ENCODE measurements around the gene GPX3. TPM values are rescaled to one million over a fixed set of nuclear protein-coding genes. Genes with fewer than 3 reads are reported as not detected.

GPX3 gene
- total RNA-seq, 6 experiments from 2014 or later, result 192 to 869 (median 343) TPM

DNA sequence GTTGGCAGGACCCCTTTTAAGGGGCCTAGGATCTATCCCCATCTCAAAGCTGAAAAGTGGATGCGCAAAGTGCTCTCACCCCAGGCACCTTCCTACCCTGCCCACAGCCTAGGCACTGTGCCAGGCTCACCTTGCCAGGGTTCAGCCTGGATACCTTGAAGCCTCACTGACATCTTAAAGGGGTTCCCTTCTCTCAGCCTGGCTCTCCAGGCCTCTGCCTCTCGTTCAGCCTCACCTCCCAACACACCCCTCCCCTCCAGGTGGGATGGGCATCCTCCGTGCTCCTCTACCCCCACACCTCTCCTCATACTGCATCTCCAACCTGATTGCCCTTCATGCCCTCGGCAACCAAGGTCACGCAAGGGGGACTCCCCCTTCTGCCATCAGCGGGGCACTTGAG is 34.9 kb downstream of the GPX3 start:
- no peak overlapping the region for H3K4me3 ChIP-seq
- DNase-seq (no peak), ATAC-seq (no peak)
- H3K36me3 ChIP-seq, result peaks cover 0 to 51% (median 31%) of the 10 kb centered on the region in 4 donors
- H3K4me1 ChIP-seq, result peaks cover 0 to 12% (median 5%) of the 10 kb centered on the region in 4 donors
- H3K27ac ChIP-seq, result no peak overlapping the region
- H3K27me3 ChIP-seq, result no peaks in the 10 kb centered on the region
- intact Hi-C loops (cut with DNase I), result no loop called here
- TF ChIP-seq POLR2A (IDR thresholded peaks at IDR 0.05), result no peak
- TF ChIP-seq, protein P1, sequence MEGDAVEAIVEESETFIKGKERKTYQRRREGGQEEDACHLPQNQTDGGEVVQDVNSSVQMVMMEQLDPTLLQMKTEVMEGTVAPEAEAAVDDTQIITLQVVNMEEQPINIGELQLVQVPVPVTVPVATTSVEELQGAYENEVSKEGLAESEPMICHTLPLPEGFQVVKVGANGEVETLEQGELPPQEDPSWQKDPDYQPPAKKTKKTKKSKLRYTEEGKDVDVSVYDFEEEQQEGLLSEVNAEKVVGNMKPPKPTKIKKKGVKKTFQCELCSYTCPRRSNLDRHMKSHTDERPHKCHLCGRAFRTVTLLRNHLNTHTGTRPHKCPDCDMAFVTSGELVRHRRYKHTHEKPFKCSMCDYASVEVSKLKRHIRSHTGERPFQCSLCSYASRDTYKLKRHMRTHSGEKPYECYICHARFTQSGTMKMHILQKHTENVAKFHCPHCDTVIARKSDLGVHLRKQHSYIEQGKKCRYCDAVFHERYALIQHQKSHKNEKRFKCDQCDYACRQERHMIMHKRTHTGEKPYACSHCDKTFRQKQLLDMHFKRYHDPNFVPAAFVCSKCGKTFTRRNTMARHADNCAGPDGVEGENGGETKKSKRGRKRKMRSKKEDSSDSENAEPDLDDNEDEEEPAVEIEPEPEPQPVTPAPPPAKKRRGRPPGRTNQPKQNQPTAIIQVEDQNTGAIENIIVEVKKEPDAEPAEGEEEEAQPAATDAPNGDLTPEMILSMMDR (IDR thresholded peaks at IDR 0.05), result no peak
- H3K9me3 ChIP-seq, result no peaks in the 10 kb centered on the region
- 88% methylated on average over 5 of the region's 6 CpGs for WGBS (ENCODE audit: insufficient coverage, low coverage, low lambda C conversion rate, missing lambda C conversion rate)

DNA sequence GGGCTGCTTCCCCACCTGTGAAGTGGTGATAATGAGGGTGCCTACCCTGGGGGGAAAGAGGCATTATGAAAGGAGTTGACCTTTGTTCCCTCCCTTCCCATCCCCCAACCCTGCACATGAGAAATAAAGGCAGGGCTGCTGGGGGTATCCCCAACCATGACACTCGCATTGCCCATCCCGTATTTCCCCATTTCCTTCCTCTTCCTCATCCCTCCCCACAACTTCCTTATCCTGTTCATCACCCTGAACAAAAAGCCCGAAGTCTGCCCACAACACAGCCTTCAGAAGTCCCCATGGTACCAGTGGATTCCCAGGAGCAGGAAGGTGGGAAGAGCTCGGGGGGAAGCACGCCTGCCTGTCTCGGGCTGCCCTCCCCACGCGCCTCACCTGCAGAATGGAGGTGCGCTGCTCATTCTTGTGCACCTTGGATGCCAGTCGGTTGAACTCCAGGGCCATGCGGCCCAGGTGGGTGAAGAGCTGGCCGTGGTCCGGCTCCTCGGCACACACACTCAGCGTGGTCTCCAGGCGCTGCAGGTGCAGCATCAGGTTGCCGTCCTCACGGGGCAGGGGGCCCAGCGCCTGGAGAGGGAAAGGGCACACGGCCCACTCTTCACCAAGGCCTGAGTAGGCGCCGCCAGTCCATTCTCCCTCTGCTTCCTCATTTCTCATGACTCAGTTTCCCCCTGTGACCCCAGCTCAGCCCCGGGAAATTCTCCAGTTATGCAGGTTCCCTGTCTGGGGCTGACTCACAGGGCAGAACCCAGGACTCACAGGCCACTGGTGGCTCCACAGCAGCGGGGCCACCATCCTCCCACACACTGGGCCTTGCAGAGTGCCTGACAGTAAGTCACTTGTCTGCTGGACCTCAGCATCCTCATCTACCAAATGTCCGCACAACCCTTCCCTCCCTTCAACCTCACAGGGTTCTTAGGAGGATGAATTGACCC is 36.3 kb downstream of the GPX3 start:
- TF ChIP-seq POLR2A (IDR thresholded peaks at IDR 0.05), result no peak
- TF ChIP-seq, protein P1 (IDR thresholded peaks at IDR 0.05), result no peak
- intact Hi-C loops (cut with DNase I), result no loop called here
- Histone ChIP-seq H3K36me3 (peaks cover 0 to 50% (median 27%) of the 10 kb centered on the region in 4 donors), H3K27ac (no peak overlapping the region), H3K27me3 (no peaks in the 10 kb centered on the region), H3K4me3 (no peak overlapping the region), H3K4me1 (peaks cover 0 to 22% (median 8%) of the 10 kb centered on the region in 4 donors), H3K9me3 (no peaks in the 10 kb centered on the region)
- no peak for ATAC-seq
- DNase-seq, result no peak
- WGBS (ENCODE audit: insufficient coverage, low coverage, low lambda C conversion rate, missing lambda C conversion rate), result 90% methylated on average over 2 of the region's 25 CpGs

DNA sequence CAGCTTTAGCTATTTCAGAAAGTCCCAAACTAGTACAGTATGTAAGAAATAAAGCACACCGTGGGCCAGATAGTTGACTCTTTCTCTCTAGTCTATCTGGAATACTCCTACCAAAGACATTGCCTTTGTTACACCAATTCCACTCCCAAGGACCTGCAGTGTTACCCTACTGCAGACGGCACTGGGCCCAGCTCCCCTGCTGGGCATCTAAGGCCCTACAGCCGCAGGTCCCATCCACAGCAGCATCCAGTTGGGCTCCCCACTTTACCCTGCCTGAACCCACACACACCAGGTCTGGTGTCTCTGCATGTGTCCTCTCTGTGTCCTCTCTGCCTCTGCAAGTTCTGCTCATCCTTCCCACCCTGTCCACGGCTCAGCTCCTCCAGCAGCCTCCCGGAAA is 37.9 kb downstream of the GPX3 start:
- Histone ChIP-seq H3K27me3 (no peaks in the 10 kb centered on the region), H3K4me1 (peaks cover 0 to 29% (median 10%) of the 10 kb centered on the region in 4 donors), H3K36me3 (peaks cover 0 to 63% (median 31%) of the 10 kb centered on the region in 4 donors), H3K9me3 (no peaks in the 10 kb centered on the region), H3K27ac (no peak overlapping the region), H3K4me3 (no peak overlapping the region)
- WGBS (ENCODE audit: insufficient coverage, low coverage, low lambda C conversion rate, missing lambda C conversion rate), result 71% methylated on average over 3 of the region's 5 CpGs
- no peak for TF ChIP-seq POLR2A (IDR thresholded peaks at IDR 0.05)
- TF ChIP-seq, protein P1 (IDR thresholded peaks at IDR 0.05), result no peak
- ATAC-seq (no peak), DNase-seq (no peak)
- intact Hi-C loops (cut with DNase I), result no loop called here

DNA sequence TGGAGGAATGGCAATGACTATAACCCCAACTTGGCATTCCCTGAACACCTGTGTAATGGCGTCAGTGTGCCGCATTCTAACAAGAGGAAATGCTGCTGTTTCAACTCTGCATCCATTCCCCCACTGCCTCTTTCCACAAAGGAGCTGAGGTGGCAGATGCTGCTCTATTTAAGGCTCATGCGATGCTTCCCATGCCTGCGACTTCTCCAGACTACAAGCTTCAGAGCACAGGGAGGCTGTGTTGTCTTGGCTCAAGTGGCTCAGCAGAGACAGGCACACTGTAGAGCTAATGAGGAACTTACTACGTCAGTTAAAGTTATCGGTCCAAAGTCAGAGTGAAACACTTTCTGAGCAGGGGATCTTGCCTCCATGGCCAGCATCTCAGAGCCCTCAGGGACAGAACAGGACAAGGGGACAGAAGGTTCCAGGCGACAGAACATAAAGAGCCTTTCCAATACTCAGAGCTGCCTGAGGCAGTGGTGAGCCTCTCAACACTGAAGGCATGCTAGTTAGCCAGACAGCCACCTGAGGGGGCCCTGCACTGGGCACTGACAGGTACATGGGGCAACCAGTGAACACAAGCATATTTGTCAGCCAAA is 38.6 kb downstream of the GPX3 start:
- Histone ChIP-seq H3K27me3 (no peaks in the 10 kb centered on the region), H3K4me3 (no peak overlapping the region), H3K27ac (peak overlapping the region; percentile 8 to 74 (median 59)), H3K9me3 (no peaks in the 10 kb centered on the region), H3K36me3 (peaks cover 0 to 60% (median 29%) of the 10 kb centered on the region in 4 donors), H3K4me1 (peaks cover 0 to 36% (median 15%) of the 10 kb centered on the region in 4 donors)
- no peak for TF ChIP-seq POLR2A (IDR thresholded peaks at IDR 0.05)
- TF ChIP-seq, protein P1 (IDR thresholded peaks at IDR 0.05), result peak in 3 of 4 donors; percentile 31 to 51 (median 32)
- DNase-seq (peak in 1 of 3 donors; percentile 75), ATAC-seq (peak; percentile 23 to 73 (median 54))
- WGBS (ENCODE audit: insufficient coverage, low coverage, low lambda C conversion rate, missing lambda C conversion rate), result 70% methylated on average over 4 of the region's 7 CpGs
- intact Hi-C loops (cut with DNase I), result no loop called here
